SK-N-SH (cell line): ENCODE measurements around the gene APBB2.

ENCODE experiments used
- CTCF ChIP-seq: fragments of 200-600 bp; sonication (generic); IDR thresholded peaks from 2 replicates; pipeline ENCODE4 v1.6.1; 2017; ENCODE audit warnings: antibody characterized with exemption, mild to moderate bottlenecking, moderate library complexity
- FOSL2 ChIP-seq: IDR thresholded peaks from 2 replicates; pipeline ENCODE4 v1.4.0; 2012; ENCODE audit warnings: low read depth, mild to moderate bottlenecking, moderate library complexity, borderline replicate concordance
- FOXJ3 ChIP-seq: sonication (generic); formaldehyde crosslinking; IDR thresholded peaks from 2 replicates; pipeline ENCODE4 v1.5.1; 2020; ENCODE audit warnings: mild to moderate bottlenecking, missing genetic modification reagents
- USF2 ChIP-seq: fragments of 150-350 bp; IDR thresholded peaks from 2 replicates; pipeline ENCODE4 v1.6.1; 2017; ENCODE audit warnings: antibody characterized with exemption, low read length, low read depth, borderline replicate concordance
- ZBTB33 ChIP-seq: IDR thresholded peaks from 2 replicates; pipeline ENCODE4 v1.4.0; 2012; ENCODE audit warnings: low read depth, borderline replicate concordance

GRCh38 chr4:40990236-40990898 lies 224.0 kb downstream of the APBB2 start:
- TF ChIP-seq CTCF (no peak), FOXJ3 (CRISPR knock-in tag) (no peak), FOSL2 (peak; percentile 98), USF2 (no peak), ZBTB33 (peak; percentile 70; the same call in 1 of the 2 replicates)
